22Rv1 (cell line): ENCODE data around the gene LIN7B.

Experiments used
- ZFX ChIP-seq: fragments of 450-650 bp; IDR thresholded peaks from 2 replicates; pipeline ENCODE4 v1.6.1; 2017; ENCODE audit warnings: antibody characterized with exemption, borderline replicate concordance
- TF ChIP-seq, protein P1 (sequence below): fragments of 450-650 bp; IDR thresholded peaks from 2 replicates; pipeline ENCODE4 v1.5.1; 2017; ENCODE audit warnings: mild to moderate bottlenecking

DNA sequence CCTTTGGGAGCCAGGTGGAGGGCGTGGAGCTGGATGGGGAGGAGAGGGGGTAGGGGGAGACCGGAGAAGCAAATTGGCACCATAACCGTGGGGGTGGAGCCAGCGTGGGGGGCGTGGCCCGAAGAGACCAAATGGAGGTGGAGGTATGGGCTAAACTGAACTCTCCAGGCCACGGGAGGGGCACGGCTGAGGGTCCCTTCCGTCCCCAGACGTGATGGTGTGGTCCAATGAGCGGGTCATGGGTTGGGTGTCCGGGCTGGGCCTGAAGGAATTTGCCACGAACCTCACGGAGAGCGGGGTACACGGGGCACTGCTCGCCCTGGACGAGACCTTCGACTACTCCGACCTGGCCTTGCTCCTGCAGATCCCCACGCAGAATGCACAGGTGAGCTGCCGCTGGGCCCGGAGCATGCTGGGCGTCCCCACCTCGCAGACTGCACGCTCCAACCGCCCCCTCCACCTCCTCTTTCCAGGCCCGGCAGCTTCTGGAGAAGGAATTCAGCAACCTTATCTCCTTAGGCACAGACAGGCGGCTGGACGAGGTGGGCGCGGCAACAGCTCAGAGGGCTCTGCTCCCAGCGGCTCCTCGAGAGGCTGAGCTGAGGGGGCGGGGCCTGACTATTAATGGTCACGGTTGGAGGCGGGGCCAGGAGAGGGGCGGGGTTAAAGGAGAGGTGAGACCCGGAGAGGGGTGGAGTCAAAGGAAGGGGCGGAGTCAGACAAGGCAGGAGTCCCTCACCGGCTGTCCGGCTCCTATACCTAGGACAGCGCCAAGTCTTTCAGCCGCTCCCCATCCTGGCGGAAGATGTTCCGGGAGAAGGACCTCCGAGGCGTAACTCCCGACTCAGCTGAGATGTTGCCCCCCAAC is 34.8 kb downstream of the LIN7B start:
- TF ChIP-seq, protein P1, sequence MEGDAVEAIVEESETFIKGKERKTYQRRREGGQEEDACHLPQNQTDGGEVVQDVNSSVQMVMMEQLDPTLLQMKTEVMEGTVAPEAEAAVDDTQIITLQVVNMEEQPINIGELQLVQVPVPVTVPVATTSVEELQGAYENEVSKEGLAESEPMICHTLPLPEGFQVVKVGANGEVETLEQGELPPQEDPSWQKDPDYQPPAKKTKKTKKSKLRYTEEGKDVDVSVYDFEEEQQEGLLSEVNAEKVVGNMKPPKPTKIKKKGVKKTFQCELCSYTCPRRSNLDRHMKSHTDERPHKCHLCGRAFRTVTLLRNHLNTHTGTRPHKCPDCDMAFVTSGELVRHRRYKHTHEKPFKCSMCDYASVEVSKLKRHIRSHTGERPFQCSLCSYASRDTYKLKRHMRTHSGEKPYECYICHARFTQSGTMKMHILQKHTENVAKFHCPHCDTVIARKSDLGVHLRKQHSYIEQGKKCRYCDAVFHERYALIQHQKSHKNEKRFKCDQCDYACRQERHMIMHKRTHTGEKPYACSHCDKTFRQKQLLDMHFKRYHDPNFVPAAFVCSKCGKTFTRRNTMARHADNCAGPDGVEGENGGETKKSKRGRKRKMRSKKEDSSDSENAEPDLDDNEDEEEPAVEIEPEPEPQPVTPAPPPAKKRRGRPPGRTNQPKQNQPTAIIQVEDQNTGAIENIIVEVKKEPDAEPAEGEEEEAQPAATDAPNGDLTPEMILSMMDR: no peak
- no peak for TF ChIP-seq ZFX
